Measurements from ENCODE around the gene ADAMTS18. TPM values are rescaled to one million over a fixed set of nuclear protein-coding genes. Genes with fewer than 3 reads are reported as not detected.
A peak's percentile ranks its signal among the peaks of the same experiment; 100 is the strongest.

Gene ADAMTS18, protein sequence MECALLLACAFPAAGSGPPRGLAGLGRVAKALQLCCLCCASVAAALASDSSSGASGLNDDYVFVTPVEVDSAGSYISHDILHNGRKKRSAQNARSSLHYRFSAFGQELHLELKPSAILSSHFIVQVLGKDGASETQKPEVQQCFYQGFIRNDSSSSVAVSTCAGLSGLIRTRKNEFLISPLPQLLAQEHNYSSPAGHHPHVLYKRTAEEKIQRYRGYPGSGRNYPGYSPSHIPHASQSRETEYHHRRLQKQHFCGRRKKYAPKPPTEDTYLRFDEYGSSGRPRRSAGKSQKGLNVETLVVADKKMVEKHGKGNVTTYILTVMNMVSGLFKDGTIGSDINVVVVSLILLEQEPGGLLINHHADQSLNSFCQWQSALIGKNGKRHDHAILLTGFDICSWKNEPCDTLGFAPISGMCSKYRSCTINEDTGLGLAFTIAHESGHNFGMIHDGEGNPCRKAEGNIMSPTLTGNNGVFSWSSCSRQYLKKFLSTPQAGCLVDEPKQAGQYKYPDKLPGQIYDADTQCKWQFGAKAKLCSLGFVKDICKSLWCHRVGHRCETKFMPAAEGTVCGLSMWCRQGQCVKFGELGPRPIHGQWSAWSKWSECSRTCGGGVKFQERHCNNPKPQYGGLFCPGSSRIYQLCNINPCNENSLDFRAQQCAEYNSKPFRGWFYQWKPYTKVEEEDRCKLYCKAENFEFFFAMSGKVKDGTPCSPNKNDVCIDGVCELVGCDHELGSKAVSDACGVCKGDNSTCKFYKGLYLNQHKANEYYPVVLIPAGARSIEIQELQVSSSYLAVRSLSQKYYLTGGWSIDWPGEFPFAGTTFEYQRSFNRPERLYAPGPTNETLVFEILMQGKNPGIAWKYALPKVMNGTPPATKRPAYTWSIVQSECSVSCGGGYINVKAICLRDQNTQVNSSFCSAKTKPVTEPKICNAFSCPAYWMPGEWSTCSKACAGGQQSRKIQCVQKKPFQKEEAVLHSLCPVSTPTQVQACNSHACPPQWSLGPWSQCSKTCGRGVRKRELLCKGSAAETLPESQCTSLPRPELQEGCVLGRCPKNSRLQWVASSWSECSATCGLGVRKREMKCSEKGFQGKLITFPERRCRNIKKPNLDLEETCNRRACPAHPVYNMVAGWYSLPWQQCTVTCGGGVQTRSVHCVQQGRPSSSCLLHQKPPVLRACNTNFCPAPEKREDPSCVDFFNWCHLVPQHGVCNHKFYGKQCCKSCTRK (N-terminal part only)
- not detected in 3 replicates for polyA plus RNA-seq
- polyA plus RNA-seq (2011; ENCODE audit: low read depth), result not detected
- not detected in 2 replicates for polyA plus RNA-seq (2011; cell fraction: cytosol; rRNA removed)
- not detected in 2 replicates for polyA plus RNA-seq (2011; cell fraction: nucleus; rRNA removed)
- not detected in 2 replicates for polyA plus RNA-seq (2012; ENCODE audit: low replicate concordance)
- not detected in 3 replicates for polyA minus RNA-seq
- not detected for polyA minus RNA-seq (2011; cell fraction: cytosol; rRNA and poly(A)+ RNA removed)
- not detected in 2 replicates for polyA minus RNA-seq (2011; cell fraction: nucleus; rRNA and poly(A)+ RNA removed)

DNA sequence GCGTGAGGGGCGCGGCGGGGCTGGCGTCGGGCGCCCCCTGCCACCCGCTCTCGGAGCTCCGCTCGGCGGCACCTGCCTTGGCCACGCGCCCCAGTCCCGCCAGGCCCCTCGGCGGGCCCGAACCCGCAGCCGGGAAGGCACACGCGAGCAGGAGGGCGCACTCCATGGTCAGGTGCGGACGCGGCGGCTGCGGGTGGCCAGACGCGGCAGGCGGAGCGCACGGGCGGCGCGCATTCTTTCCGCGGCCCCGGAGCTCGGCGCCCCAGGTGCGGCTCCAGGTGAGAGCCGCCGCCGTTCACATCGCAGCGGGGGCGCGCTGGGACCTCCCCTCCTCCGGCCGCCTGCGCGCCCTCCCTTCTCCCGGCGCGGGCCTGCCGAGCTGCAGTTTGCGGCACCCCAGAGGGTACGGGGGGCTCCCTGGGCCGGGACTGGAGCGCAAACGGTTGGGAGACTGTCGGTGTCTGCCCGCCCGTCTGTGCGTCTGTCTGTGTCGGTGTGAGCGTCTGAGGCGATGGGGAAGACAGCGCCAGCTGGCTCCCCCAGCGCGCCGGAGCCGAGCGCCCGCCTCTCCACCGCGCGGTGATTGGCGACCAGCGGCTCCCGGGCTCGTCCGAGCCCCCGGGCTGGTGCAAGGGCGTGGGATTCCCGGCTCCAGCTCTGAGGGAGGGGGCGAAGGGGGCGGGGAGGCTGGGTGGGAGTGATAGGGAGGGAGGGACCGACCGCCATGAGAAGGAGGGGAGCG lies at the start of gene ADAMTS18:
Gene ADAMTS18 (minus strand): TSS at position 505 of the 742 bp plus-strand sequence. CDS start 339 bp downstream, at position 166.
- Histone ChIP-seq H3K36me3 (ENCODE audit: control insufficient read depth in 2 of 2, extremely low read depth in 1 of 2, insufficient read depth in 2 of 2, low read length in 2 of 2) (no peaks in the 10 kb centered on the region), H2AFZ (ENCODE audit: control insufficient read depth, low read length) (no peak within 1 kb of the TSS), H3K27me3 (ENCODE audit: control insufficient read depth, extremely low read depth, insufficient read depth, low read length) (peaks cover 33% of the 10 kb centered on the region), H3K4me3 (ENCODE audit: control insufficient read depth in 2 of 3, extremely low read depth in 1 of 3, insufficient read depth in 2 of 3, low read depth in 1 of 3, low read length in 3 of 3) (no peak within 1 kb of the TSS), H3K9me3 (ENCODE audit: control insufficient read depth, low read depth, low read length) (no peaks in the 10 kb centered on the region), H3K9me1 (ENCODE audit: control insufficient read depth, extremely low read depth, insufficient read depth, low read length) (no peaks in the 10 kb centered on the region), H3K9ac (ENCODE audit: control insufficient read depth, extremely low read depth, insufficient read depth, low read length) (no peak within 1 kb of the TSS), H3K4me1 (ENCODE audit: control insufficient read depth, extremely low read depth, insufficient read depth, low read length) (no peaks in the 10 kb centered on the region), H3K27ac (ENCODE audit: control insufficient read depth, insufficient read depth, low read length) (no peak within 1 kb of the TSS), H3K79me2 (ENCODE audit: control insufficient read depth, insufficient read depth, low read length) (no peaks in the 10 kb centered on the region), H4K20me1 (ENCODE audit: control insufficient read depth, extremely low read depth, insufficient read depth, low read length) (no peaks in the 10 kb centered on the region), H3K4me2 (ENCODE audit: control insufficient read depth, extremely low read depth, insufficient read depth, low read depth, low read length) (no peak within 1 kb of the TSS)
- dilution Hi-C loops (cut with MboI; ENCODE audit: extremely low pct_ligation_motif_present, low sequenced_read_pairs), result no loop called here
- DNase-seq (ENCODE audit: low read depth, low spot score) (no peak), FAIRE-seq (no peak)
- TF ChIP-seq, protein P1, sequence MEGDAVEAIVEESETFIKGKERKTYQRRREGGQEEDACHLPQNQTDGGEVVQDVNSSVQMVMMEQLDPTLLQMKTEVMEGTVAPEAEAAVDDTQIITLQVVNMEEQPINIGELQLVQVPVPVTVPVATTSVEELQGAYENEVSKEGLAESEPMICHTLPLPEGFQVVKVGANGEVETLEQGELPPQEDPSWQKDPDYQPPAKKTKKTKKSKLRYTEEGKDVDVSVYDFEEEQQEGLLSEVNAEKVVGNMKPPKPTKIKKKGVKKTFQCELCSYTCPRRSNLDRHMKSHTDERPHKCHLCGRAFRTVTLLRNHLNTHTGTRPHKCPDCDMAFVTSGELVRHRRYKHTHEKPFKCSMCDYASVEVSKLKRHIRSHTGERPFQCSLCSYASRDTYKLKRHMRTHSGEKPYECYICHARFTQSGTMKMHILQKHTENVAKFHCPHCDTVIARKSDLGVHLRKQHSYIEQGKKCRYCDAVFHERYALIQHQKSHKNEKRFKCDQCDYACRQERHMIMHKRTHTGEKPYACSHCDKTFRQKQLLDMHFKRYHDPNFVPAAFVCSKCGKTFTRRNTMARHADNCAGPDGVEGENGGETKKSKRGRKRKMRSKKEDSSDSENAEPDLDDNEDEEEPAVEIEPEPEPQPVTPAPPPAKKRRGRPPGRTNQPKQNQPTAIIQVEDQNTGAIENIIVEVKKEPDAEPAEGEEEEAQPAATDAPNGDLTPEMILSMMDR (optimal IDR thresholded peaks at IDR 0.05 in 1 of 3, IDR thresholded peaks at IDR 0.05 in 1 of 3, conservative IDR thresholded peaks at IDR 0.05 in 1 of 3; ENCODE audit: extremely low read depth in 1 of 3, insufficient read depth in 2 of 3, low read length in 3 of 3), result no peak
- peak; percentile 39 for TF ChIP-seq EZH2 (IDR thresholded peaks at IDR 0.05; ENCODE audit: low read length)
